Mesenchymal stem cell (in vitro differentiated cells and primary cell): ENCODE results near the gene RTF1. TPM values are rescaled to one million over a fixed set of nuclear protein-coding genes. Genes with fewer than 3 reads are reported as not detected.

Source experiments
- DNase-seq: peaks from one replicate; pipeline ENCODE4 v3.0.0-alpha.2; 2013
- H2AFZ ChIP-seq: one replicate; pipeline ENCODE4 v1.6.1; 2013; ENCODE audit warnings: low read depth, mild to moderate bottlenecking, control low read depth, inconsistent platforms, low read length, moderate library complexity
- H2AK5ac ChIP-seq: 2 replicates; pipeline ENCODE4 v1.6.1; 2013; ENCODE audit warnings: low read length, moderate library complexity, mild to moderate bottlenecking, inconsistent platforms; ENCODE audit not compliant: severe bottlenecking
- H2BK120ac ChIP-seq: one replicate; pipeline ENCODE4 v1.6.1; 2013; ENCODE audit warnings: low read depth, mild to moderate bottlenecking, inconsistent platforms, low read length, moderate library complexity
- H2BK12ac ChIP-seq, 2 experiments: one replicate each; pipeline ENCODE4 v1.6.1; 2013; ENCODE audit warnings: inconsistent platforms in 2 of 2, low read length in 2 of 2, mild to moderate bottlenecking in 2 of 2, moderate library complexity in 2 of 2, control low read depth in 1 of 2
- H2BK15ac ChIP-seq: one replicate; pipeline ENCODE4 v1.6.1; 2013; ENCODE audit warnings: mild to moderate bottlenecking, low read depth, inconsistent platforms; ENCODE audit not compliant: poor library complexity, severe bottlenecking
- H2BK5ac ChIP-seq: 2 replicates; pipeline ENCODE4 v1.6.1; 2013; ENCODE audit warnings: low read depth, mild to moderate bottlenecking, low read length, control low read depth, inconsistent platforms; ENCODE audit not compliant: poor library complexity, severe bottlenecking
- H3K14ac ChIP-seq, 2 experiments: one replicate each; pipeline ENCODE4 v1.6.1; 2013; ENCODE audit warnings: inconsistent platforms in 2 of 2, low read length in 2 of 2, control low read depth in 1 of 2, mild to moderate bottlenecking in 1 of 2, moderate library complexity in 1 of 2
- H3K18ac ChIP-seq, 2 experiments: one replicate each; pipeline ENCODE4 v1.6.1; 2013; ENCODE audit warnings: inconsistent platforms in 2 of 2, low read length in 2 of 2, control low read depth in 1 of 2, low read depth in 1 of 2, mild to moderate bottlenecking in 1 of 2
- H3K23ac ChIP-seq, 2 experiments: one replicate each; pipeline ENCODE4 v1.6.1; 2013; ENCODE audit warnings: inconsistent platforms in 2 of 2, low read length in 2 of 2, mild to moderate bottlenecking in 2 of 2, moderate library complexity in 2 of 2, control low read depth in 1 of 2
- H3K27ac ChIP-seq: 2 replicates; pipeline ENCODE4 v1.5.1; 2013; ENCODE audit warnings: mild to moderate bottlenecking, moderate library complexity, low read length, control low read depth, inconsistent platforms; ENCODE audit not compliant: poor library complexity, severe bottlenecking
- H3K27me3 ChIP-seq, 2 experiments: 2 replicates each; pipeline versions ENCODE4 v1.6.1 to v1.7.0; 2013; ENCODE audit warnings: low read length in 2 of 2, mild to moderate bottlenecking in 2 of 2, moderate library complexity in 2 of 2, control low read depth in 1 of 2, inconsistent platforms in 1 of 2; ENCODE audit not compliant: control insufficient read depth in 1 of 2, insufficient read depth in 1 of 2
- H3K36me3 ChIP-seq, 2 experiments: 2 replicates each; pipeline versions ENCODE4 v1.6.1 to v1.7.0; 2013; ENCODE audit warnings: low read length in 2 of 2, control low read depth in 1 of 2, inconsistent platforms in 1 of 2, low read depth in 1 of 2, mild to moderate bottlenecking in 1 of 2; ENCODE audit not compliant: insufficient read depth in 2 of 2, control insufficient read depth in 1 of 2
- H3K4ac ChIP-seq, 2 experiments: one replicate each; pipeline ENCODE4 v1.6.1; 2013; ENCODE audit warnings: inconsistent platforms in 2 of 2, low read length in 2 of 2, mild to moderate bottlenecking in 2 of 2, moderate library complexity in 2 of 2, control low read depth in 1 of 2, low read depth in 1 of 2
- H3K4me1 ChIP-seq: 2 replicates; pipeline ENCODE4 v1.6.1; 2013; ENCODE audit warnings: low read depth, low read length, control low read depth; ENCODE audit not compliant: control insufficient read depth, insufficient read depth
- H3K4me2 ChIP-seq: 2 replicates; pipeline ENCODE4 v1.6.1; 2013; ENCODE audit warnings: low read length, mild to moderate bottlenecking, inconsistent platforms; ENCODE audit not compliant: poor library complexity, severe bottlenecking
- H3K4me3 ChIP-seq, 2 experiments: 2 replicates each; pipeline versions ENCODE4 v1.5.1 to v1.7.0; 2013; ENCODE audit warnings: low read length in 2 of 2, mild to moderate bottlenecking in 2 of 2, control low read depth in 1 of 2, low read depth in 1 of 2; ENCODE audit not compliant: insufficient read depth in 1 of 2
- H3K79me1 ChIP-seq: replicated peaks from 2 replicates; pipeline ENCODE4 v1.6.1; 2013; ENCODE audit warnings: mild to moderate bottlenecking, control low read depth, low read length, inconsistent platforms; ENCODE audit not compliant: poor library complexity, severe bottlenecking
- H3K9ac ChIP-seq: 2 replicates; pipeline ENCODE4 v1.7.0; 2013; ENCODE audit warnings: mild to moderate bottlenecking, low read length, moderate library complexity
- H3K9me3 ChIP-seq: 2 replicates; pipeline ENCODE4 v1.7.0; 2013; ENCODE audit warnings: mild to moderate bottlenecking, low read length; ENCODE audit not compliant: control insufficient read depth
- H4K8ac ChIP-seq: one replicate; pipeline ENCODE4 v1.6.1; 2013; ENCODE audit warnings: inconsistent platforms, mild to moderate bottlenecking, low read length, moderate library complexity
- H4K91ac ChIP-seq: one replicate; pipeline ENCODE4 v1.6.1; 2013; ENCODE audit warnings: mild to moderate bottlenecking, low read length, inconsistent platforms
- WGBS: methylation state at CpG from one replicate; pipeline ENCODE4 v1.1.7; 2013; ENCODE audit warnings: mixed read lengths; 5-methylcytosine and 5-hydroxymethylcytosine counted together
- small RNA-seq: library from polyadenylated mRNA; stranded (forward); fragments of <200 nt; extraction: miRNeasy Mini kit (QIAGEN cat#:217004); gene quantifications from one replicate; pipeline ENCODE3, GENCODE V24; 2013; ENCODE audit warnings: low read depth

RTF1 gene

DNA sequence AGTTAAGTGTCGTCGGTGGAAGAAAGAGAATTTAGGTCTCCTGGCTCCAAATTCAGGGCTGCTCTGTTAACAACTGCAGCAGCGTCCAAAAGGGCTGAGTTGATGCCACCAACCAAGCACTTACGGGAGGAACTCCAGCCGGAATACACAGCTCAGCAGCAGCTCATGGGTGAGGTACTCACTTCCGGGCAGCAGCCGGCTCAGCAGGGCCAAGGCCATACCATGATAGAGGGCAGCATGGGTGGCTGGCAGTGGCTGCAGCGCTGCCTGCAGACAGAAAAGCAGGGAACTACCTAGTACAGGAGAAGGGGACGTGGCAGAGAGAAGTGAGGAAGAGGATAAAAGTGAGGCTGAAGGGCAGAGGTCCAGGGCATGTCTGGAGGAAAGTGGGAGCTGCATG, 104.7 kb downstream of the RTF1 start:
- no peak overlapping the region for H2BK12ac ChIP-seq
- no peak overlapping the region for H2AFZ ChIP-seq
- no peak overlapping the region for H3K18ac ChIP-seq
- H3K9me3 ChIP-seq, result no peaks in the 10 kb centered on the region
- H3K23ac ChIP-seq, result no peak overlapping the region
- H2AK5ac ChIP-seq, result no peak overlapping the region
- H3K9ac ChIP-seq, result no peak overlapping the region
- H3K14ac ChIP-seq, result no peak overlapping the region
- no peak overlapping the region for H2BK120ac ChIP-seq
- H3K27me3 ChIP-seq, result no peaks in the 10 kb centered on the region
- H3K79me1 ChIP-seq, result no peaks in the 10 kb centered on the region
- H3K4me2 ChIP-seq, result no peak overlapping the region
- peaks cover 48 to 60% of the 10 kb centered on the region in 2 experiments for H3K36me3 ChIP-seq
- H2BK5ac ChIP-seq, result no peak overlapping the region
- H2BK15ac ChIP-seq, result no peak overlapping the region
- no peak for DNase-seq
- peaks cover 6% of the 10 kb centered on the region for H3K4me1 ChIP-seq
- H3K4ac ChIP-seq, result no peak overlapping the region
- H3K27ac ChIP-seq, result no peak overlapping the region
- no peak overlapping the region for H4K91ac ChIP-seq
- no peak overlapping the region for H4K8ac ChIP-seq
- H3K4me3 ChIP-seq, result no peak overlapping the region
- WGBS, result 93% methylated on average over 9 of the region's 9 CpGs

DNA sequence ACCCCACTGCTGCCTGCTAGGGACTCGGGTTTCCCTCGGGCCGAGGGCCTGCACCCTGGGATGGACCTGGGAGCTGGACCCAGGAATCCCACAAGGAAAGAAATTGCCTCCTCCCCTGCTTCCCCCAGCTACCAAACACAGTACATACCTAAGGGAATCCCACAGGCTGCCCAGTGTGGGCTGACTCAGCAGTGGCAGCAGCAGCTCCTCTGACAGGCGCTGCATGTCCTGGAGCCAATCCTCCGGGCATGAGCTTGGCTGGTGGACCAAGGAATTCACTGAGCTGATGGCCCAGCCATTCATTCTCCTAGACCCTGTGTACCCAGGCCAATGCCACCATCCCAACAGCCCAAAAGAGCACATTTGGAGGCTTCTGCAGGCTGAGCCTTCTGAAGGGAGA, 106.2 kb downstream of the RTF1 start:
- WGBS, result 99% methylated on average over 5 of the region's 5 CpGs
- no peak for DNase-seq
- no peak overlapping the region for H3K4ac ChIP-seq
- H3K14ac ChIP-seq, result no peak overlapping the region
- no peak overlapping the region for H3K4me2 ChIP-seq
- no peak overlapping the region for H3K18ac ChIP-seq
- no peaks in the 10 kb centered on the region for H3K9me3 ChIP-seq
- no peak overlapping the region for H3K9ac ChIP-seq
- H3K36me3 ChIP-seq, result peaks cover 49 to 69% of the 10 kb centered on the region in 2 experiments
- H2AK5ac ChIP-seq, result no peak overlapping the region
- no peak overlapping the region for H2BK12ac ChIP-seq
- H3K4me3 ChIP-seq, result no peak overlapping the region
- H3K79me1 ChIP-seq, result no peaks in the 10 kb centered on the region
- H3K4me1 ChIP-seq, result peaks cover 6% of the 10 kb centered on the region
- H2BK15ac ChIP-seq, result no peak overlapping the region
- H4K91ac ChIP-seq, result no peak overlapping the region
- no peaks in the 10 kb centered on the region for H3K27me3 ChIP-seq
- H3K27ac ChIP-seq, result no peak overlapping the region
- H2BK5ac ChIP-seq, result no peak overlapping the region
- no peak overlapping the region for H3K23ac ChIP-seq
- H2BK120ac ChIP-seq, result no peak overlapping the region
- H2AFZ ChIP-seq, result no peak overlapping the region
- H4K8ac ChIP-seq, result no peak overlapping the region

DNA sequence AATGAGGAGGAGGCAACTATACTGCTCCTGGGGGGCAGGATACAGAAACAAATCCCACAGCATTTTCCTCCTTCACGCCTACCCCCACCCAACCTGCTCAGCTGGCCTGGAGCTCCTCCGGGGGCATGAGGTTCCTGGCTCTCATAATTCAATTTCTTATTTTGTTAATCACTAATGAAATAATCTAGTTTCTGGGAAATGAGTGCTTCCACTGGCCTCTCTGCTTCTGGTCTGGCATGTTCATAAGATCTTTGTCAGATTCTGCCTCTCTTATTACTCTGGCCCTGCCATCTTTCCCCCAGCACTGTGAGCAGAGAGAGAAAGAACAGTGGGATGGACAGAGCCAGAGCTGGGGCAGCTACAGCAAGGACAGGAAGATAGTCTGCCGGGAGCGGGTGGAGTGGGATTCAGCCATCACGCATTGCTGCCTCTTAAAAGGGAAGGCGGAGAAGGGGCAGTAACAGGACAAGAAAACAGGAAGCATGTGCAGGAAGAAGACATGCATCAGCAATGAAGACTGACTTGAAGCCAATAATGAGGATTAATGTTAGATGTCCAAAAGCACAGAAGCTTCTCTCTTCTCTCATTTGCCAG, 113.6 kb downstream of the RTF1 start:
- H3K4me2 ChIP-seq, result no peak overlapping the region
- H4K91ac ChIP-seq, result no peak overlapping the region
- no peaks in the 10 kb centered on the region for H3K27me3 ChIP-seq
- no peaks in the 10 kb centered on the region for H3K79me1 ChIP-seq
- H3K4me3 ChIP-seq, result no peak overlapping the region
- H3K14ac ChIP-seq, result no peak overlapping the region
- H4K8ac ChIP-seq, result no peak overlapping the region
- H3K18ac ChIP-seq, result no peak overlapping the region
- H2AFZ ChIP-seq, result no peak overlapping the region
- no peak overlapping the region for H3K27ac ChIP-seq
- no peaks in the 10 kb centered on the region for H3K4me1 ChIP-seq
- no peak overlapping the region for H2BK12ac ChIP-seq
- no peak overlapping the region for H3K4ac ChIP-seq
- no peak for DNase-seq
- no peak overlapping the region for H3K23ac ChIP-seq
- H3K36me3 ChIP-seq, result peaks cover 76 to 86% of the 10 kb centered on the region in 2 experiments
- H3K9ac ChIP-seq, result no peak overlapping the region
- 80% methylated on average over 4 of the region's 6 CpGs for WGBS
- H3K9me3 ChIP-seq, result no peaks in the 10 kb centered on the region
- no peak overlapping the region for H2BK120ac ChIP-seq
- H2AK5ac ChIP-seq, result no peak overlapping the region
- no peak overlapping the region for H2BK5ac ChIP-seq
- H2BK15ac ChIP-seq, result no peak overlapping the region

Small RNA genes within 50 kb of the gene (small RNA-seq; reads per million reads assigned to genes)
- not detected for gene RNU6-1169P
